Astrocyte of the spinal cord (primary cell): ENCODE measurements around the gene CD22.

Experiments used
- DNase-seq: peaks from one replicate; pipeline ENCODE4 v3.0.0; 2011; ENCODE audit warnings: low read depth, low spot score
- H3K4me3 ChIP-seq: 2 replicates; pipeline ENCODE4 v1.5.1; 2011; ENCODE audit warnings: low read depth, mild to moderate bottlenecking, low read length, moderate library complexity
- in situ Hi-C: cut with HindIII; loops from 2 replicates; pipeline ENCODE4 v1.10.0; 2017; ENCODE audit warnings: low sequenced_read_pairs
- TF ChIP-seq, protein P1 (sequence below): IDR thresholded peaks from 2 replicates; pipeline ENCODE4 v1.5.1; 2012; ENCODE audit warnings: low read depth, mild to moderate bottlenecking, low read length, inconsistent platforms

Gene CD22

DNA sequence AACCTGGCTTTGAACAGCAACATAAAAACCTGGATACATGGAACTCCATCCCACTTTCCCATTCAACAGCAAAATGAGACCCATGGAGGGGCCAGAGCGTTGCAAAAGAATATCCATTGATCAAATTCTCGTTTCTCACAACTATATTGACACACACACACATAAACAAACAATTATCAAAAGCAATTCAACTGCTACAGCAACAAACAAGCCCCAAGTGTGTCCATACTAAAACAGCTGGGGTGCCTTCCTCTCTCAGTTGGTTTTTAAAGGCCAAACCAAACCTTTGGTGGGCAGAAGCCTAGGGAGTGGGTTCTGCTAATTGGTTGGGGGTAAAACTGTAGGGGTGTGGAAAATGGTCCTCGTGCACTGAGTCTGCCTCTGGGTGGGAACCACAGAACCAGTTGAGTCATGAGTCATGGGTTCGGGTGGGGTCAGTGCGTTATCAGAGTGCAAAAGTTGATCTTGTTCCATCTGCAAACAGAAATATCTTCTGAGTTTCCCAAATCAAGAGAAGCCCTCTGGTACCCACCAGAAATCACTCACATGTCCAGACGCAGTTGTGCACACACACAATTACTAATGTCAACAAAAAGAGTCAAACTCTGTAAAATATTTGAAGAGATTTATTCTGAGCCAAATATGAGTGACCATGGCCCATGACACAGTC is 60.3 kb downstream of the CD22 start:
- in situ Hi-C loops, result no loop called here
- TF ChIP-seq, protein P1, sequence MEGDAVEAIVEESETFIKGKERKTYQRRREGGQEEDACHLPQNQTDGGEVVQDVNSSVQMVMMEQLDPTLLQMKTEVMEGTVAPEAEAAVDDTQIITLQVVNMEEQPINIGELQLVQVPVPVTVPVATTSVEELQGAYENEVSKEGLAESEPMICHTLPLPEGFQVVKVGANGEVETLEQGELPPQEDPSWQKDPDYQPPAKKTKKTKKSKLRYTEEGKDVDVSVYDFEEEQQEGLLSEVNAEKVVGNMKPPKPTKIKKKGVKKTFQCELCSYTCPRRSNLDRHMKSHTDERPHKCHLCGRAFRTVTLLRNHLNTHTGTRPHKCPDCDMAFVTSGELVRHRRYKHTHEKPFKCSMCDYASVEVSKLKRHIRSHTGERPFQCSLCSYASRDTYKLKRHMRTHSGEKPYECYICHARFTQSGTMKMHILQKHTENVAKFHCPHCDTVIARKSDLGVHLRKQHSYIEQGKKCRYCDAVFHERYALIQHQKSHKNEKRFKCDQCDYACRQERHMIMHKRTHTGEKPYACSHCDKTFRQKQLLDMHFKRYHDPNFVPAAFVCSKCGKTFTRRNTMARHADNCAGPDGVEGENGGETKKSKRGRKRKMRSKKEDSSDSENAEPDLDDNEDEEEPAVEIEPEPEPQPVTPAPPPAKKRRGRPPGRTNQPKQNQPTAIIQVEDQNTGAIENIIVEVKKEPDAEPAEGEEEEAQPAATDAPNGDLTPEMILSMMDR, result no peak
- no peak for DNase-seq
- no peak overlapping the region for H3K4me3 ChIP-seq

DNA sequence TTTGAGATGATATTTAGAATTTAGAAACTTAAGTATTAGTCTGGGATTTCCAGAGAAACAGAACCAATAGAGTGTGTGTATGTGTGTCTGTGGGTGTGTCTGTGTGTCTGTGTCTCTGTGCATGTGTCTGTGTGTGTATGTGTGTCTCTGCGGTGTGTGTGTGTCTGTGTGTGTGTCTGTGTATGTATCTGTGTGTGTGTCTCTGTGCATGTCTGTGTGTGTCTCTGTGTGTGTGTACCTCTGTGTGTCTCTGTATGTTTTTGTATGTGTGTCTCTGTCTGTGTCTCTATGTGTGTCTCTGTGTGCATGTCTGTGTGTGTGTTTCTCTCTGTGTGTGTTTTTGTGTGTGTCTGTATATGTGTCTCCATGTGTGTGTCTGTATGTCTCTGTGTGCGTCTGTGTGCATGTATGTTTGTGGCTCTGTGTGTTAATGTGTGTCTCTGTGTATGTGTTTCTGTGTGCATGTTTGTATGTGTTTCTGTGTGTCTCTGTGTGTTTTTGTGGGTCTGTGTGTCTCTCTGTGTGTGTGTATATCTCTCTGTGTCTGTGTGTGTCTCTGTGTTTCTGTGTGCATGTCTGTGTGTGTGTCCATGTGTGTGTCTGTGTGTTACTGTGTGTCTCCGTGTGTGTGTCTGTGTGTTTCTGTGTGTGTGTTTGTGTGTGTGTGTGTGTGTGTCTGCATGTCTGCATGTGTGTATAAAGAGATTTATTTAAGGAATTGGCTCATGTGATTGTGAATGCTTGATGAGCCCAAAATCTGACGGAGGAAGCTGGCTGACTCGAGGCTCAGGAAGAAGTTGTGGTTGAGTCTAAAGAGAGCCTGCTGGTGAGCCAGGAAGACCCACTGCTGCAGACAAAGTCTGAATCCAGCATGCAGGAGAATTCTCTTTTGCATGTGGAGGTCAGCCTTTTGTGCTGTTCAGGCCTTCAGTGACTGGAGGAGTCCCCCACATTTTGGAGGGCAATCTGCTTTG is 64.0 kb downstream of the CD22 start:
- DNase-seq, result no peak
- TF ChIP-seq, protein P1, result no peak
- in situ Hi-C loops, result no loop called here
- no peak overlapping the region for H3K4me3 ChIP-seq

DNA sequence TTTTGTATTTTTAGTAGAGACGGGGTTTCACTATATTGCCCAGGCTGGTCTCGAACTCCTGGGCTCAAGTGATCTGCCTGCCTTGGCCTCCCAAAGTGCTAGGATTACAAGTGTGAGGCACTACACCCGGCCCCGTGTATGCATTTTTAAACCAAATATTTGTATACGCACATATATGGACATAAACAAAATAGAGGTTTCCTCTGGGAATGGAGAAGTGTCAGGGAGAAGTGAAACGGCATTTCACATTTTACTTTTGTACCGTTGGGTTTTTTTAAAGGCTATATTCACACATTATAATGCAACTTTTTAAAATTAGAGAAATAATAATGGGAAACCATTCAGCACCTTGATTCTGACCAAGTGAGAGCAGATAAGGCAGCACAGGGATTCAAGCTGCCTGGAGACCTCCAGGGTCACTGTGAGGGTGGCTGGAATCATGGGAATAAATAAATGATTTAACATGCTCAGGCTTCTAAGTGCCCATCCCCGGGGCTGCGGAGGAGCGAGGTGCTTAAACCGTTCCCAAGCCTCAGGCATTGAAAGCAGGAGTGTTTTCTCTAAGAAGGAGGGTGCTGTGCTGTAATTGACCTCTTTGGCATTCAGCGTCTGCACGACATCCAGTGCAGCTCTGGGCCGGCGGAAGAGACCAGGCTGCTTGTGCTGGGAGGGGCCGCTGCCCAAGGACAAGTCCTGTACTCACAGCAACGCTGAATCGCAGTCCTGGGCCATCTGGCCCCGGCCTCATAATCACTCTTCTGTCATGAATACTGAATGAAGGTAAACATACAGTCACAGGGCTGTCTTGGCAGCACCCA is 66.6 kb downstream of the CD22 start:
- no peak overlapping the region for H3K4me3 ChIP-seq
- TF ChIP-seq, protein P1, result no peak
- DNase-seq, result no peak
- in situ Hi-C loops, result no loop called here

DNA sequence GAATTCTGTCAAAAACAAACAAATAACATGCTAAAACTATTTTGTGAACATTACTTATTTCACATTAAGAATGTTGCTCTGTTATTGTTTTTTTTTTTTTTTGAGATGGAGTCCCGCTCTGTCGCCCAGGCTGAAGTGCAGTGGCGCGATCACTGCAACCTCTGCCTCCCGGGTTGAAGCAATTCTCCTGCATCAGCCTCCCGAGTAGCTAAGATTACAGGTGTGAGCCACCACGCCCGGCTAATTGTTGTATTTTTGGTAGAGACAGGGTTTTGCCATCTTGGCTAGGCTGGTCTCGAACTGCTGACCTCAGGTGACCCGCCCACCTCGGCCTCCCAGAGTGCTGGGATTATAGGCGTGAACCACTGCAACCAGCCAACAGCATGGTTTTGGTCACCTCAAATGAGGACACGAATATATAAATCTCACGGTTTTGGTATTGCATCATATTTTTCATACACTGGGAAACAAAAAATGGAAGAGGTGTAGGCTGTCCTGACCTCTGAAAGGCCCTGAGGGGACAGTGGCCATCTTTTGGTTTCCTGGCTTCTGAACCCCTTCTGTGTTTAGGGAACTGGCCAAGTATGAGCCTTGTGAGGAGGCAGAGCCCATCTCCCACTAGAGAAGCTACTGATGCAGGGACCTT is 67.4 kb downstream of the CD22 start:
- DNase-seq, result no peak
- H3K4me3 ChIP-seq, result no peak overlapping the region
- TF ChIP-seq, protein P1, result no peak
- in situ Hi-C loops, result no loop called here
